ENCODE results near the gene HTR6.

HTR6 gene

DNA sequence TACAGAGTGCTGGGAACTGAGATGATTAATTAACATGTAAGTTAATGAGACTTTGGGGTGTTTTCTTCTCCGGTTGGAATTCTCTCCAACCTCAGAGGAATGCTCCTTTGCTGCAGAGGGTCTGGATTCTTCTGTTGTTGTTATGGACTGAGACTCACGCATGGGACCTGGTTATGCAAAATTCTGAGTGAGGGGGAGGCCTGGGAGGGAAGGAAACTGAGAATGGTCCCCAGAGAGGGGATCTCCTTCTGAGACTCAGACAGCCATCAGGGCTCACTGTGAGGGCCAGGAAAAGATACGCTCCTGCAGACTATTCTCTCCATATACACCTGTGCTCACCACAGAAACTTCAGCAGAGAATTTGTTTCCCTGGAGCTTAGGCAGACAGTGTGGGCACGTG lies 56.3 kb downstream of the HTR6 start:
- no peak overlapping the region for H2BK15ac ChIP-seq (ENCODE audit: low read depth, poor library complexity, severe bottlenecking)
- H2BK5ac ChIP-seq (ENCODE audit: low read depth, low read length, poor library complexity, severe bottlenecking) = no peak overlapping the region
- no peak overlapping the region for H2AK5ac ChIP-seq (ENCODE audit: low read length, severe bottlenecking)

DNA sequence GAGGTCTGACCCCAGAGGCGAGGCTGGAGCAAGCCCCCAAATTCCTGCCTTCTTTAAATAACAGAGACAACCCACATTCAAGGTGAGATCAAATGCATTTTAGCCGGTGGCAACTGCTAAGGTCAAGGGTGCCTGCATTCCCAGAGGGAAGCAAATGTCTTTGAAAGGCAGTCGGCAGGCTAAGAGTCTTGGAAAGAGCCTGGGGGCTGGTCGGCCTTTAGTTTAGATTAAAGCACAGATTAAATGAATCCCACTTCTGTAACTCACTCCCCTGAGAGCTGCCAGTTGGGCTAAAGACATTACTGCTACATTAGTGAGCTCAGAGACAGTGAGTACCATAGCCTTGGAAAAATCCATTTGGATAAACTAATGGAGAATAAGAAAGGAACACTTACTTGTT lies 59.2 kb downstream of the HTR6 start:
- Histone ChIP-seq H3K4ac (ENCODE audit: low read depth in 1 of 2, low read length in 2 of 2) (no peak overlapping the region), H2BK5ac (ENCODE audit: low read depth, low read length, poor library complexity, severe bottlenecking) (no peak overlapping the region), H3K4me1 (ENCODE audit: control insufficient read depth, insufficient read depth, low read depth, low read length) (no peaks in the 10 kb centered on the region), H2BK120ac (ENCODE audit: low read depth, low read length) (no peak overlapping the region), H2AFZ (ENCODE audit: low read depth, low read length) (no peak overlapping the region), H3K14ac (ENCODE audit: low read length in 2 of 2) (no peak overlapping the region), H3K79me1 (replicated peaks; ENCODE audit: low read length, poor library complexity, severe bottlenecking) (no peaks in the 10 kb centered on the region), H3K4me2 (ENCODE audit: low read length, poor library complexity, severe bottlenecking) (no peak overlapping the region), H3K27ac (ENCODE audit: low read length, poor library complexity, severe bottlenecking) (no peak overlapping the region), H3K4me3 (ENCODE audit: insufficient read depth in 1 of 2, low read depth in 1 of 2, low read length in 2 of 2) (no peak overlapping the region), H3K27me3 (ENCODE audit: control insufficient read depth in 1 of 2, insufficient read depth in 1 of 2, low read length in 2 of 2) (no peaks in the 10 kb centered on the region), H2BK15ac (ENCODE audit: low read depth, poor library complexity, severe bottlenecking) (no peak overlapping the region), H4K91ac (ENCODE audit: low read length) (no peak overlapping the region), H3K9ac (ENCODE audit: low read length) (no peak overlapping the region), H2AK5ac (ENCODE audit: low read length, severe bottlenecking) (no peak overlapping the region), H4K8ac (ENCODE audit: low read length) (no peak overlapping the region), H3K36me3 (ENCODE audit: control insufficient read depth in 1 of 2, insufficient read depth in 2 of 2, low read depth in 1 of 2, low read length in 2 of 2) (peaks cover 26 to 29% of the 10 kb centered on the region in 2 experiments), H3K23ac (ENCODE audit: low read length in 2 of 2) (no peak overlapping the region), H3K9me3 (ENCODE audit: control insufficient read depth, low read length) (no peaks in the 10 kb centered on the region), H3K18ac (ENCODE audit: low read depth in 1 of 2, low read length in 2 of 2) (no peak overlapping the region), H2BK12ac (ENCODE audit: low read length in 2 of 2) (no peak overlapping the region)
- 55% methylated on average over 4 of the region's 4 CpGs for WGBS
- DNase-seq = no peak

More for the DNA sequence above, 56.3 kb downstream of the HTR6 start:
- H2BK12ac ChIP-seq (ENCODE audit: low read length in 2 of 2) = no peak overlapping the region
- no peak overlapping the region for H3K23ac ChIP-seq (ENCODE audit: low read length in 2 of 2)
- H3K4ac ChIP-seq (ENCODE audit: low read depth in 1 of 2, low read length in 2 of 2) = no peak overlapping the region
- no peak overlapping the region for H4K8ac ChIP-seq (ENCODE audit: low read length)
- no peaks in the 10 kb centered on the region for H3K9me3 ChIP-seq (ENCODE audit: control insufficient read depth, low read length)
- no peak for DNase-seq
- no peak overlapping the region for H3K18ac ChIP-seq (ENCODE audit: low read depth in 1 of 2, low read length in 2 of 2)
- no peaks in the 10 kb centered on the region for H3K4me1 ChIP-seq (ENCODE audit: control insufficient read depth, insufficient read depth, low read depth, low read length)
- H2AFZ ChIP-seq (ENCODE audit: low read depth, low read length) = no peak overlapping the region
- no peaks in the 10 kb centered on the region for H3K79me1 ChIP-seq (replicated peaks; ENCODE audit: low read length, poor library complexity, severe bottlenecking)
- H3K4me2 ChIP-seq (ENCODE audit: low read length, poor library complexity, severe bottlenecking) = no peak overlapping the region
- H4K91ac ChIP-seq (ENCODE audit: low read length) = no peak overlapping the region
- WGBS = 59% methylated on average over 4 of the region's 4 CpGs
- H3K4me3 ChIP-seq (ENCODE audit: insufficient read depth in 1 of 2, low read depth in 1 of 2, low read length in 2 of 2) = no peak overlapping the region
- peaks cover 14 to 20% of the 10 kb centered on the region in 2 experiments for H3K36me3 ChIP-seq (ENCODE audit: control insufficient read depth in 1 of 2, insufficient read depth in 2 of 2, low read depth in 1 of 2, low read length in 2 of 2)
- H3K14ac ChIP-seq (ENCODE audit: low read length in 2 of 2) = no peak overlapping the region
- no peak overlapping the region for H3K9ac ChIP-seq (ENCODE audit: low read length)
- H3K27ac ChIP-seq (ENCODE audit: low read length, poor library complexity, severe bottlenecking) = no peak overlapping the region
- no peaks in the 10 kb centered on the region for H3K27me3 ChIP-seq (ENCODE audit: control insufficient read depth in 1 of 2, insufficient read depth in 1 of 2, low read length in 2 of 2)
- H2BK120ac ChIP-seq (ENCODE audit: low read depth, low read length) = no peak overlapping the region

DNA sequence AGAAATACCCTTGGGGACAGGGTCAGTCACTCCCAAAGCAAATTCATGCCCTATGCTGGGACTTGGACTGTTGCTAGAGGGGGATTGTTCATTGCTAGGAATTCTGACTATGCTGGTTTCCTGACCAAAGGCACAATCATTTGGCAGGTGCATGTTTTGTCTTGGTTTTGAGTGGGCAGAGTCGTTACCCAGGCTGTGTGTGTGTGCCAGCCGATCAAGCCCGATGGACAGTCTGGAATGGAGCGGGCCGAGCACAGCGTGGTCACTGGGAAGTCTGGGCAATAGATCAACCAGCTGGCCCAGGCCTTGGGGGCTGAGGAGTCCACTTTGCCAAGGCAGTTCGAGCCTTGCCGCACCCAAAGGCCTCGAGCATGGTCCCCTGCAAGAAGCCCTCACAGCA lies 60.9 kb downstream of the HTR6 start:
- Histone ChIP-seq H3K9me3 (ENCODE audit: control insufficient read depth, low read length) (peaks cover 8% of the 10 kb centered on the region), H3K36me3 (ENCODE audit: control insufficient read depth in 1 of 2, insufficient read depth in 2 of 2, low read depth in 1 of 2, low read length in 2 of 2) (peaks cover 33 to 36% of the 10 kb centered on the region in 2 experiments), H4K91ac (ENCODE audit: low read length) (no peak overlapping the region), H2BK12ac (ENCODE audit: low read length in 2 of 2) (no peak overlapping the region), H3K18ac (ENCODE audit: low read depth in 1 of 2, low read length in 2 of 2) (no peak overlapping the region), H3K4me1 (ENCODE audit: control insufficient read depth, insufficient read depth, low read depth, low read length) (no peaks in the 10 kb centered on the region), H3K27me3 (ENCODE audit: control insufficient read depth in 1 of 2, insufficient read depth in 1 of 2, low read length in 2 of 2) (no peaks in the 10 kb centered on the region), H4K8ac (ENCODE audit: low read length) (no peak overlapping the region), H3K79me1 (replicated peaks; ENCODE audit: low read length, poor library complexity, severe bottlenecking) (no peaks in the 10 kb centered on the region), H3K4me2 (ENCODE audit: low read length, poor library complexity, severe bottlenecking) (no peak overlapping the region), H2BK5ac (ENCODE audit: low read depth, low read length, poor library complexity, severe bottlenecking) (no peak overlapping the region), H2AFZ (ENCODE audit: low read depth, low read length) (no peak overlapping the region), H2BK15ac (ENCODE audit: low read depth, poor library complexity, severe bottlenecking) (no peak overlapping the region), H3K4me3 (ENCODE audit: insufficient read depth in 1 of 2, low read depth in 1 of 2, low read length in 2 of 2) (no peak overlapping the region), H3K27ac (ENCODE audit: low read length, poor library complexity, severe bottlenecking) (no peak overlapping the region), H3K9ac (ENCODE audit: low read length) (no peak overlapping the region), H3K23ac (ENCODE audit: low read length in 2 of 2) (no peak overlapping the region), H3K4ac (ENCODE audit: low read depth in 1 of 2, low read length in 2 of 2) (no peak overlapping the region), H2BK120ac (ENCODE audit: low read depth, low read length) (no peak overlapping the region), H2AK5ac (ENCODE audit: low read length, severe bottlenecking) (no peak overlapping the region), H3K14ac (ENCODE audit: low read length in 2 of 2) (no peak overlapping the region)
- 95% methylated on average over 9 of the region's 9 CpGs for WGBS
- no peak for DNase-seq

DNA sequence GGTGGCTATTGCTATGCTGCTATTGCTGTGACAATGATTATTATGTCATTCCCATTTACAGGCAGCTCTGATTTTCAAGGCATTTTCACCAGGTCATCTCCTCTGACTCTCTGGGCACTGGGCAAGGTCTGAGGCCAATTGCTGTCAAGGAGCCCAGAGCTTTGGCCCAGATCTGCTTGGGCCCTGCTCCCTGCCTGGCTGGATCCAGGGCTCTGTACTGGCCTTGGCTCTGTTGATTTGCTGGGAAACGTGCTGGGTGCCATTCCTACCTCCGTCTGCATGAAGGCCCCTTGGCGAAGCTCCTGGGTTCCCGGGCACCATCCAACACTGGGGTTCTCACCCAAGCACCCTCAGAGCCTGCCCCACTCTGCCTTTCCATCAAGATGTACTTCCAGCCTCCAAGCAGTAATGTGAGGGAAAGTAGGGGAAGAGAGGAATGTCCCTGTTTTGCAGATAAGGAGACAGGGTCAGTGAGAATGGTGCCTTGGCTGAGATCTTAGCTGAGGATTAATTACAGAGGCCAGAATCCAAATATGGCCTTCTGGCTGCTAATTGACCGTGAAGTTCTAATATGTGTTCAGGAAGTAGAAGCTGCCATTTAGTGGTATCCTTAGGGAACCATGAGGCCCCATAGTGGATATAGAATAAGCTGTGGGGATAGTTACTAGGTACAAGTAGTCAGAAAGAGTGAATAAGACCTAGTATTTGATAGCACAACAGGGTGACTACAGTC lies 63.9 kb downstream of the HTR6 start:
- no peak overlapping the region for H2AFZ ChIP-seq (ENCODE audit: low read depth, low read length)
- no peaks in the 10 kb centered on the region for H3K27me3 ChIP-seq (ENCODE audit: control insufficient read depth in 1 of 2, insufficient read depth in 1 of 2, low read length in 2 of 2)
- 90% methylated on average over 4 of the region's 5 CpGs for WGBS
- H3K18ac ChIP-seq (ENCODE audit: low read depth in 1 of 2, low read length in 2 of 2) = no peak overlapping the region
- H3K14ac ChIP-seq (ENCODE audit: low read length in 2 of 2) = no peak overlapping the region
- no peak for DNase-seq
- H3K27ac ChIP-seq (ENCODE audit: low read length, poor library complexity, severe bottlenecking) = no peak overlapping the region
- no peaks in the 10 kb centered on the region for H3K4me1 ChIP-seq (ENCODE audit: control insufficient read depth, insufficient read depth, low read depth, low read length)
- no peak overlapping the region for H3K4me3 ChIP-seq (ENCODE audit: insufficient read depth in 1 of 2, low read depth in 1 of 2, low read length in 2 of 2)
- no peak overlapping the region for H2BK12ac ChIP-seq (ENCODE audit: low read length in 2 of 2)
- H3K23ac ChIP-seq (ENCODE audit: low read length in 2 of 2) = no peak overlapping the region
- H3K4me2 ChIP-seq (ENCODE audit: low read length, poor library complexity, severe bottlenecking) = no peak overlapping the region
- peaks cover 10% of the 10 kb centered on the region for H3K9me3 ChIP-seq (ENCODE audit: control insufficient read depth, low read length)
- no peak overlapping the region for H4K91ac ChIP-seq (ENCODE audit: low read length)
- H3K4ac ChIP-seq (ENCODE audit: low read depth in 1 of 2, low read length in 2 of 2) = no peak overlapping the region
- H3K79me1 ChIP-seq (replicated peaks; ENCODE audit: low read length, poor library complexity, severe bottlenecking) = no peaks in the 10 kb centered on the region
- H2BK15ac ChIP-seq (ENCODE audit: low read depth, poor library complexity, severe bottlenecking) = no peak overlapping the region
- no peak overlapping the region for H2AK5ac ChIP-seq (ENCODE audit: low read length, severe bottlenecking)
- no peak overlapping the region for H2BK120ac ChIP-seq (ENCODE audit: low read depth, low read length)
- H3K36me3 ChIP-seq (ENCODE audit: control insufficient read depth in 1 of 2, insufficient read depth in 2 of 2, low read depth in 1 of 2, low read length in 2 of 2) = peaks cover 32 to 46% of the 10 kb centered on the region in 2 experiments
- no peak overlapping the region for H3K9ac ChIP-seq (ENCODE audit: low read length)
- no peak overlapping the region for H4K8ac ChIP-seq (ENCODE audit: low read length)
- H2BK5ac ChIP-seq (ENCODE audit: low read depth, low read length, poor library complexity, severe bottlenecking) = no peak overlapping the region

Measured in mesenchymal stem cell (in vitro differentiated cells and primary cell).